ENCODE results near the gene SMAD1. TPM values are rescaled to one million over a fixed set of nuclear protein-coding genes. Genes with fewer than 3 reads are reported as not detected.
A peak's percentile ranks its signal among the peaks of the same experiment; 100 is the strongest.
"Not testable (repeated sequence)": the region's sequence is repeated elsewhere in the genome, so short reads cannot be mapped to it uniquely, and the experiment has no call there.

Gene SMAD1
- total RNA-seq, 1 experiment from 2014 or later: 3.9 TPM

GRCh38 chr4:145520172-145520571, 38.5 kb downstream of the SMAD1 start:
- DNase-seq (ENCODE audit: low spot score): no peak
- in situ Hi-C loops (cut with HindIII; ENCODE audit: low sequenced_read_pairs): no loop called here

- in situ Hi-C loops (cut with HindIII; ENCODE audit: low sequenced_read_pairs): no loop called here
- no peak for DNase-seq (ENCODE audit: low spot score)
Measured at GRCh38 chr4:145521282-145521681, 39.6 kb downstream of the SMAD1 start.

DNA sequence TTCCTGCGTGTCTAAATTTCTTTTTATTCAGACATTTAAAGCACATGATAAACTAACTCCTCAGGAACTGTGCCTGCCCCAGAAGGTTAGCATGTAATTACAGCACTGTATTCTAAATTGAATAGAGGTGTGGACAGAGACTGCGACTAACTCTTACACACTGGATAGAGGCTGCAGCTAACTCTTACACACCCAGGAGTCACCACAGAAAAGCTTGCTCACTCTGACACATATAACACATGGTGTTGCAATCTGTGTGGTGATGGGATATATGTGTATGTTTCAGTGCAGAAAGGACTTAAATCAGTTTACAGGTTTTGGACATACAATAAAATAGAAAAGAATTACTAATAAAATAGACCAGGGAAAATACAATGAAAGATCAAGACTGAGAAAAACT, 41.5 kb downstream of the SMAD1 start:
- no peak for DNase-seq (ENCODE audit: low spot score)
- in situ Hi-C loops (cut with HindIII; ENCODE audit: low sequenced_read_pairs): no loop called here

GRCh38 chr4:145524552-145524951, 42.9 kb downstream of the SMAD1 start:
- DNase-seq (ENCODE audit: low spot score): no peak
- in situ Hi-C loops (cut with HindIII; ENCODE audit: low sequenced_read_pairs): no loop called here

- in situ Hi-C loops (cut with HindIII; ENCODE audit: low sequenced_read_pairs): no loop called here
- peak; percentile 48 for DNase-seq (ENCODE audit: low spot score)
Measured at GRCh38 chr4:145525291-145525740, 43.7 kb downstream of the SMAD1 start.

DNA sequence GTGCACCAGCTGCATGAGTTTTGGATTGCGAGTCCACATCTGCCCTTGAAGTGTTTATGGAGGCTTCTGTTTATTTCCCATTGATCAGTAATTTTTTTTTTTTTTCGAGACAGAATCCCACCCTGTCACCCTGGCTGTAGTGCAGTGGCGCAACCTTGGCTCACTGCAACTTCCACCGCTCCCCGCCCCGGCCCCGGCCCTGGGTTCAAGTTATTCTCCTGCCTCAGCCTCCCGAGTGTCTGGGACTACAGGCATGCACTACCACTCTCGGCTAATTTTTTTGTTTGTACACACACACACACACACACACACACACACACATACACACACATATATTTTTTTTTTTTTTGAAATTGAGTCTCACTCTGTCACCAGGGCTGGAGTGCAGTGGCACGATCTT, 46.1 kb downstream of the SMAD1 start:
- in situ Hi-C loops (cut with HindIII; ENCODE audit: low sequenced_read_pairs): no loop called here
- DNase-seq (ENCODE audit: low spot score): no peak

DNA sequence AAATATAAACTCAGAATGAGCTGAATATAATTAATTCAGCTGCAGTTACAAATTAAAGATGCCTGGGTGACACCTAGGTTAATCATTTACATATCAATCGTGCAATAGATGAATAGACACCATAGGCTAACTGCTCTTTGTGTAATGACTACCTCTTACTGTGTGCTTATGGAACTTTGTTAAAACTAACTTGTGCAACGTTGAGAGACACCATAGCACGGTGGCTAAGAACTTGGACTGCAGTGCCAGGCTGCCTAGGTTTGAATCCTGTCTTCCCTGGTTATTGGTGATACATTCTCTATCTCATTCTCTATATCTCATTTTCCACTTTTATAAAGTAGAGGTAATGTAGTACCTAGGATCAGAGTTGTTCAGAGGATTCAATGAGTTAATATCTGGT, 46.9 kb downstream of the SMAD1 start:
- in situ Hi-C loops (cut with HindIII; ENCODE audit: low sequenced_read_pairs): no loop called here
- no peak for DNase-seq (ENCODE audit: low spot score)

DNA sequence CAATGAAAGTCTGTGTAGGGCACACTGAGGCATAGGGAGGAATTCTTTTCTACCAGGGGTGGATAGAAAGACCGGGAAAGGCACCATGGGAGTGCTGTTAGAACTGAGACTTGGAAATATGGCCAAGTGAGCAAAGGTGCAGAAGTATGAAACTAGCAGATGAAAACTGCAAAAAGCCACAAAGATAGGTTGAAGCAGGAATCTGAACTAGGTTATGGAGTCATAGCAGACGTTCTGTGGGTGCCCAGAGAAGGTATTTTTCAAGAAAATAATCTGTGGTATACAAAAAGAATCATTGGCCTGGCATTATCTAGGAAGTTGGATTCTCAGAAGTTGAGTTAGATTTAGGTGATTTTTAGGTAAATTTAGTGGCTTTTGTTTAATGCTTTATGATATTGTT, 48.5 kb downstream of the SMAD1 start:
- in situ Hi-C loops (cut with HindIII; ENCODE audit: low sequenced_read_pairs): no loop called here
- DNase-seq (ENCODE audit: low spot score): no peak

- no peak for DNase-seq (ENCODE audit: low spot score)
- in situ Hi-C loops (cut with HindIII; ENCODE audit: low sequenced_read_pairs): no loop called here
Measured at GRCh38 chr4:145530662-145531061, 49.0 kb downstream of the SMAD1 start.

- in situ Hi-C loops (cut with HindIII; ENCODE audit: low sequenced_read_pairs): no loop called here
- DNase-seq (ENCODE audit: low spot score): no peak
Measured at GRCh38 chr4:145531223-145531622, 49.6 kb downstream of the SMAD1 start.

DNA sequence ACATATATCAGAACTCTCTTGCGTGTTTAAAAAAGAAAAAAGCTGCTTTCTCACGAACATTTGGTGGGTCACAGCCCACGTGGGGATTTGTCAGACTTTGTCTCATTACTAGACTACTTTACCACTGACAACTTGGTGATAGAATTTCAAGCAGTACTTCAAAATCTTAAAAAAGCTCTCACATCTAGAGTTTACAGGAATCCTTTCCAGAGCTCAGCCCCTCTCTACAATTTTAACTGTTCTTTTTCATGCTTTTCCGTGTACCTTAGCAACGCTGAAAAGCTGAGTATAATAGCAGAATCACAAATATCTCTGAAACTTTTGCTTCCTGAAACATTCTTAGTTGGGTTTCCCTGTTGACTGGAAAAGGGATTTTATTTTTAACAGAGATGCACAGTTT, 50.2 kb downstream of the SMAD1 start:
- in situ Hi-C loops (cut with HindIII; ENCODE audit: low sequenced_read_pairs): no loop called here
- no peak for DNase-seq (ENCODE audit: low spot score)

DNA sequence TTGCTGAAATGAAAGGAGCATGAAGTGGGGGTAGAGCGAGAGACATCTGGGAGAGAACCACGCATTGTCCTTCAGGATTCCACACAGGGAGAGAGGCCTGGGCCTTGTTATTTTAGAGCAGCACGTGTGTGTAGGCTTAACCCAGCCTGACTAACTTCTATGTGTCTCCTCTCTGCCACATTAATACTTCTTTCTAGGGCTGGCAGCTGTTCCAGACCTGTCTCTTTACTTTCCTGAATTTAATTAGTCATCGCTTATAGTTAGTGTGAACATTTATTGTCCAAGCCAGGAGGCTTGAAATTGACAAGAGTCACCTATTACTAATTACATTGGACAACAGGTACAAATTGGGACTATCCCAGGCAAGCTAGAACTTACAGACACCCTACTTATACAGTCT, 51.3 kb downstream of the SMAD1 start:
- in situ Hi-C loops (cut with HindIII; ENCODE audit: low sequenced_read_pairs): no loop called here
- DNase-seq (ENCODE audit: low spot score): no peak

DNA sequence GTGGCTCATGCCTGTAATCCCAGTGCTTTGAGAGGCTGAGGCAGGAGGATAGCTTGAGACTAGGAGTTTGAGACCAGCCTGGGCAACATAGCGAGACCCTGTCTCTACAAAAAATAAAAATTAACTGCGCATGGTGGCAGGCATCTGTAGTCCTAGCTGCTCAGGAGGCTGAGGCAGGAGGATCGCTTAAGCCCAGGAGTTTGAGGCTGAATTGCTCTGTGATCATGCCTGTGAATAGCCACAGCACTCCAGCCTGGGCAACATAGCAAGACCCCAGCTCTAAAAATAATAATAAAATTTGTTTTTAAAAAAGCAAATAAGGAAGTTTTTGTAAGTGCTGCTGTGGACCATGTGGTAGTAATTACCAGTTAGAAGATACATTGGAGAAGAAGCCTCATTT, 51.8 kb downstream of the SMAD1 start:
- DNase-seq (ENCODE audit: low spot score); in situ Hi-C loops (cut with HindIII; ENCODE audit: low sequenced_read_pairs): not testable (repeated sequence)

DNA sequence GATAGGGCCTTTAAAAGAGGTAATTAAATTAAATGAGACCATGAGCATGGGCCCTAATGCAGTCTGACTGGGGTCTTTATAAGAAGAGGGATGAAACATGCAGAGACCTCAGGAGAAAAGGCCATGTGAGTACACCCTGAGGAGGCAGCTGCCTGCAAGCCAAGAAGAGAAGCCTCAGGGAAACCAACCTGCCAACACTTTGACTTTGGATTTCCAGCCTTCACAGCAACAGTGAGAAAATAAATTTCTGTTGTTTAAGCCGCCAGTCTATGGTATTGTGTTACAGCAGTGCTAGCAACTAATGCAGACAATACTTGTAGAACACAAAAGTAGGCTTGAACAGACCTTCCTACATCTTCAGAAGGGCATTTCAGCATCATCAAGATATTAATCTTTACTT, 52.3 kb downstream of the SMAD1 start:
- in situ Hi-C loops (cut with HindIII; ENCODE audit: low sequenced_read_pairs): no loop called here
- DNase-seq (ENCODE audit: low spot score): no peak

GRCh38 chr4:145535202-145535601, 53.5 kb downstream of the SMAD1 start:
- in situ Hi-C loops (cut with HindIII; ENCODE audit: low sequenced_read_pairs): no loop called here
- no peak for DNase-seq (ENCODE audit: low spot score)

GRCh38 chr4:145536044-145536443, 54.4 kb downstream of the SMAD1 start:
- in situ Hi-C loops (cut with HindIII; ENCODE audit: low sequenced_read_pairs): no loop called here
- DNase-seq (ENCODE audit: low spot score): peak; percentile 62

GRCh38 chr4:145538596-145538995, 56.9 kb downstream of the SMAD1 start:
- peak; percentile 87 for DNase-seq (ENCODE audit: low spot score)
- in situ Hi-C loops (cut with HindIII; ENCODE audit: low sequenced_read_pairs): no loop called here

GRCh38 chr4:145539671-145540070, 58.0 kb downstream of the SMAD1 start:
- in situ Hi-C loops (cut with HindIII; ENCODE audit: low sequenced_read_pairs): no loop called here
- no peak for DNase-seq (ENCODE audit: low spot score)

- DNase-seq (ENCODE audit: low spot score): no peak
- in situ Hi-C loops (cut with HindIII; ENCODE audit: low sequenced_read_pairs): no loop called here
Measured at GRCh38 chr4:145540235-145540634, 58.6 kb downstream of the SMAD1 start.

GRCh38 chr4:145541346-145541745, 59.7 kb downstream of the SMAD1 start:
- DNase-seq (ENCODE audit: low spot score): no peak
- in situ Hi-C loops (cut with HindIII; ENCODE audit: low sequenced_read_pairs): no loop called here

DNA sequence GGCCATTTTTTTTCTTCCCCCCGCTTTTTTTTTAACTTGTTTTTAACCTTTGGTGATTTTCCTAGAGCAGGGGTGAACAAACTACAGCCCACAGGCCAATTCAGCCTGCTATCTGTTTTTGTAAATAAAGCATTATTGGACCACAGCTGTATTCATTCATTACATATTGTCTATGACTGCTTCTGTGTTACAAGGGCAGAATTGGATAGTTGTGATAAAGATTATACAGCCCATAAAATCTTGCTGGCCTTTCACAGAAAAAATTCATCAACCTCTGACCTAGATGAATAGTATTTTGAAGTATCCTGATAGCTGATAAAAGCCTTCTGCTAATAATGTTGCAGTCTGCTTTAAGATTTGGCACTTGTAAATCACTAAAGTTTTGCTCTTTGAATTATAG, 63.4 kb downstream of the SMAD1 start:
- in situ Hi-C loops (cut with HindIII; ENCODE audit: low sequenced_read_pairs): no loop called here
- no peak for DNase-seq (ENCODE audit: low spot score)

GRCh38 chr4:145545538-145546174, 64.0 kb downstream of the SMAD1 start:
- in situ Hi-C loops (cut with HindIII; ENCODE audit: low sequenced_read_pairs): no loop called here
- DNase-seq (ENCODE audit: low spot score): no peak

All from G401 (cell line).